HG03439 (cell line): ENCODE measurements around the gene SMARCD3.

Experiments
- ATAC-seq: cut with Tn5 transposase; IDR thresholded peaks from one replicate; pipeline ENCODE4 v1.9.1; 2021; ENCODE audit warnings: mild to moderate bottlenecking, moderate library complexity; ENCODE audit not compliant: unreplicated experiment

Gene SMARCD3

DNA sequence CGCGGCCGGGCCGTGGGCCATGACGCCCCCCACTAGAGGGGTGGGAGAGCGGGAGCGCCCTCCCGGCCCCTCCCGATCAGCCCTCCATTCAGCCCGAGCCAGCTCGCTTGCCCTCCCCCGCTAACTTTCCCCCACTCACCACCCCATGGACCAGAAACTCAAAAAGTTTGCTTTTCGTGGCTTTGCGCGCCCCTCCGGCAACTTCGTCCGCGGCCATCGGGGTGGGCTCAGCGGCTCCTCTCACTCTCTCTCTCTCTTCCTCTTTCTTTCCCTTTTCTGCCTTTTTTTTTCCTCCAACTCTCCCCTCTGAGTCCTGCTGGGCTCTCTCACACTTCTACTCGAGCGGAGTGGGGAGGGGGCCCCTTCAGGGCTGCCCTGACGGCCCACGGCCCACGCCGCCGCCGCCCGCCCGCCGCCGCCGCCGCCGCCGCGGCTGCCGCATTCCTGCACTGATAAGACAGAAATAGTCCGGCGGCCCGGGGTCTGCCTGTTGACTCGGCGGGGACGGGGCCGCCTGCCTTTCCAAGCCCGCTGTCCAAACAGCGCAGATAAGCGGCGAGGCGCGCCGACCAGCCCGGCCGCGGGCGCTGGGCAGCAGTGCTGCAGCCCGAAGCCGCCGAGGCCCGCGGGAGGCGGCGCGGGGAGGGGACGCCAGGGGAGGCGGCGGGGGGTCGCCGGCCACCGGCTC is at the start of gene SMARCD3:
SMARCD3 (minus strand) TSS at position 349 of the 688 bp plus-strand sequence; CDS start at position 217, 132 bp downstream.
- no peak for ATAC-seq

DNA sequence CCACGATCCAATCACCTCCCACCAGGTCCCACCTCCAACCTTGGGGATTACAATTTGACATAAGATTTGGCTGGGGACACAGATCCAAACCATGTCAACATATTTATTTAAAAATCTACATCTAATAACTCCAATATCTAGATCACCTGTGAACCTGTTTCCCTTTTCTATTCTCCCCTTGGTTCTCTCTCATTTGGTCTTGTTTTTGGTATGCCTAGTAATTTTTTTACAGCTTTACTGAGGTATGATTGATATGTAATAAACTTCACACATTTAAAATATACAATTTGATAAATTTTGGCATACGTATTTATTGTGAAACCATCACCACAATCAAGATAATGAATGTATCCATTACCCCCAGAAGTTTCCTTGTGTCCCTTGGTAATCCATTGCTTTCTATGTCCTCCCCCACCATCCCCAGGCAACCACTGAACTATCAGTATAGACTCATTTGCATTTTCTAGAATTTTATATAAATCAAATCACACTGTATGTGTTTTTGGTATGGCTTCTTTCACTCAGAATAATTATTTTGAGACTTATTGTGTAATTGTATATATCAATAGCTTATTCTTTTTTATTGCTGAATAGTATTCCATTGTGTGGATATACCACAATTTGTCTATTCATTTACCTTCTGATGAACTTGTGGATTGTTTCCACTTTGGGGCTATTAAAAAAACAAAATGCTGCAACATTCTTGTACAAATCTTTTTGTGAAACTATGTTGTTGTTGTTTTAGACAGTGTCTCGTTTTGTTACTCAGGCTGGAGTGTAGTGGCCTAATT is 47.9 kb upstream of the SMARCD3 start:
- ATAC-seq = no peak

DNA sequence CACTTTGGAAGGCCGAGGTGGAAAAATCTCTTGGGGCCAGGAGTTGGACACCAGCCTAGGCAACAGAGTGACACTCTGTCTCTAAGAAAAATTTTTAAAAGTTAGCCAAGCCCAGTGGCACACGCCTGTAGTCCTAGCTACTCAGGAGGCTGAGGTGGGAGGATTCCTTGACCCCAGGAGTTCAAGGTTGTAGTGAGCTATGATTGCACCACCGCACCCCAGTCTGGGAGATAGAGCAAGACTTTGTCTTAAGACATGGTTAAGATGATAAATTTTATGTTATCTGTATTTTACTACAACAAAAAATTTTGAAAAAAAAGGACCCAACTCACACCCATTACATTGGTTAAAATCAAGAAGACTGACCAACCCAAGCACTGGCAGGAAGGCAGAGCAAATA is 44.4 kb upstream of the SMARCD3 start:
- no peak for ATAC-seq

DNA sequence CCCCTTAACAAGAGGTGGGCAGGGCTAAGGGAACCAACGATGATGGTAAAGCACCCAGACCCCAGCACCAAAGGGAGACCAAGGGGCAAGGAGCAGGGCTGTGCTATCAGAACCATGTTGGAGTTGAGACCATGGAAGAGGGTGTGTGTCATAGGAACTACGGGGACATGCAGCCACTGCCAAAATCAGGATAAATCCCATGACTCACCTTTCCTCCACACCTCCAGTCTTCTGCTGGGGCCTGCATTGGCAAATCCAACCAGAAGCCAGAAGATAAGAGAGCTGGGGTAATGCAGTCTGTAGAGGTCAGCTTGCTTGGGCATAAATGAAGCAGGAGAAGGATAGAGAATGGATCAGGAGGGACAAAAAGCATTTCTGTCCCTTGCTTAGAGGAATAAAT is 42.7 kb upstream of the SMARCD3 start:
- no peak for ATAC-seq

DNA sequence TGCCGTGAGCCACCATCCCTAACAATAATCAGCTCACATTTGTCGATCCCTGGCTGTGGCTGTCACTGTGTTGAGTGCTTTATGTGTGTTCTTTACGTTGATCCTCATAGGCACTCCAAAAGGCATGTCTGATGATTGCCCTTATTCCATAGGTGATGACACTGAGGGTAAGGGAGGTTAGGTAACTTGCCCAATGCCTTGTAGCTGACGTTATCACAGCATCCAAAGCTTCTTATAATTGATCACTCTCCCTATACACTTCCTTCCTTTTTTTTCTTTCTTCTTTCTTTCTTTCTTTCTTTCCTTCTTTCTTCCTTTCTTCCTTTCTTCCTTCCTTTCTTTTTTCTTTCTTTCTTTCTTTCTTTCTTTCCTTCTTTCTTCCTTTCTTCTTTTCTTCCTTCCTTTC is 41.9 kb upstream of the SMARCD3 start:
- ATAC-seq = no peak

DNA sequence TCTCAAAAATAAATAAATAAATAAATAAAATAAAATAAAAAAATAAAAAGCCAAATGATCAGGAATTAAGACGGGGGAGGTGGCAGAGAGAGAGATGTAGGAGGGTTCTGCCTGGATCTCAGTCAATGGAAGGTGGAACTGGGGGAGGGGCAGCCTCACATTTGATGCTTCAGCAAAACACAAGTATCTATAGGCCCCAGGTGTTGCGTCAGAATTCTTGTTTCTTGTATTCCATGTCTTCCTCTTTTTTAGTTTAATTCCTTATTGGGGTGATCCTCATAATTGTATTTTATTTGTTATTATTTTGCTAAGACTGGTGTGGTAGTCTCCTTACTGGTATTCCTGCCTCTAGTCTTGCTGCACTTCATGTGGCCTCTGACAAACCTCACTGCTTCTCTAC is 41.4 kb upstream of the SMARCD3 start:
- no peak for ATAC-seq

DNA sequence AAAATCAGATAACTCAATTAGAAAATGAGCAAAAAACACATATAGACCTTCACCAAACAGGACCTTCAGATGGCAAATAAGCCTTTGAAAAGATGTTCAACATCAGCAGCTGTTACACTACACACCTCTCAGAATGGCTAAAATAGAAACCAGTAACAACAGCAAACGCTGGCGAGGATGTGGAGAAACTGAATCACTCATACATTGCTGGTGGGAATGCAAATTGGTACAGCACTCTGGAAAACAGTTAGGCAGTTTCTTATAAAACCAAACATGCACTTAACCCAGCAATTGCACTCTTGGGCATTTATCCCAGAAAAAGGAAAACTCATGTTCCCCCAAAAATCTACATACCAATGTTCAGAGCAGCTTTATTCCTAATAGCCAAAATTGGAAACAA is 37.7 kb upstream of the SMARCD3 start:
- no peak for ATAC-seq

DNA sequence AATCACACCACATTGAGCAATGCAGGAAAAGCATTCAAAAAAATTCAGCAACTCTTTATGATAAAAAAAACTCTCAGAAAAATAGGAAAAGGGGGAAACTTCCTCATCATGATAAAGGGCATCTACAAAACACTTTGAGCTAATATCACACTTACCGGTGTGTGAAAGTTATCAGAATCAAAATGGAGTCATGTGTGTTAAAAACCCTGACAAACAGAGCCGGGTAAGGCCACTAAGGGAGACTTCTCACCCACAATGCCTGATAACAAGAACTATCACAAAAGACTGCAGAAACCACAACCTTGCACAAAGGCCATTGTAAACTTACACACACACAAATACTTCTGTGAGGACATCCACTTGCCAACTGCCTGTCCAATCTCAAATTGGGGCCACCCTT is 34.8 kb upstream of the SMARCD3 start:
- ATAC-seq = no peak

DNA sequence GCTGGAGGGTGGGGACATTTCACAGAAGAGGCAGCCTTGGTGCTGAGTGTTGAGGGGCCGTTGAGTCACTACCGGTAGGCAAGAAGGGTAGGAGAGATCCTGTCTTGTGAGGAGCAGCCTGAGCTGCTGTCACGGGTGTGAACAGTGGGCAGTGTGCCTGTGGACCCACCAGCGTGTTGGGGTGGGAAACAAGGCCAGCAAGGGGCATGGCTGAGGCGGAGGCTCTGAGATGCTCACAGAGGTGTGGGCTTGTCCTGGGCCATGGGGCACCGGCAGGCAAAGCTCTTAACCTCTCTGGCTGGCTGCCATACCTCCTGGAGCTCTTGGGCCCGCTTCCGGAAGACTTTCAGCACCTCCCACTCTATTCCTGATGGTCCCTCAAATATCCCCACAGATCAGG is 33.6 kb upstream of the SMARCD3 start:
- ATAC-seq = no peak

DNA sequence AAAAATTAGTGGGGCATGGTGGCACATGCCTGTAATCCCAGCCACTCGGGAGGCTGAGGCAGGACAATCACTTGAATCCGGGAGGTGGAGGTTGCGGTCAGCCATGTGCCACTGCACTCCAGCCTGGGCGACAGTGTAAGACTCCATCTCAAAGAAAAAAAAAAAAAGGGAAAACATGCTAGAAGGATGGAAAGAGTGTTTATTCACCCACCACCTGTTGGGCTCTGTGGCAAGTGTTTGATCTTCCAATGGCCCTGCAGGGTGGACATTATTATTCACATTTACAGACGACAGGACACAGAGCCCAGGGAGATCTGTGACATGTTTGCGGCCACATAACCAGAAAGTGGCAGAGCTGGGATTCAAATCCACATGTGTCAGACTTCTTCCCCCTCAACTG is 33.2 kb upstream of the SMARCD3 start:
- no peak for ATAC-seq

DNA sequence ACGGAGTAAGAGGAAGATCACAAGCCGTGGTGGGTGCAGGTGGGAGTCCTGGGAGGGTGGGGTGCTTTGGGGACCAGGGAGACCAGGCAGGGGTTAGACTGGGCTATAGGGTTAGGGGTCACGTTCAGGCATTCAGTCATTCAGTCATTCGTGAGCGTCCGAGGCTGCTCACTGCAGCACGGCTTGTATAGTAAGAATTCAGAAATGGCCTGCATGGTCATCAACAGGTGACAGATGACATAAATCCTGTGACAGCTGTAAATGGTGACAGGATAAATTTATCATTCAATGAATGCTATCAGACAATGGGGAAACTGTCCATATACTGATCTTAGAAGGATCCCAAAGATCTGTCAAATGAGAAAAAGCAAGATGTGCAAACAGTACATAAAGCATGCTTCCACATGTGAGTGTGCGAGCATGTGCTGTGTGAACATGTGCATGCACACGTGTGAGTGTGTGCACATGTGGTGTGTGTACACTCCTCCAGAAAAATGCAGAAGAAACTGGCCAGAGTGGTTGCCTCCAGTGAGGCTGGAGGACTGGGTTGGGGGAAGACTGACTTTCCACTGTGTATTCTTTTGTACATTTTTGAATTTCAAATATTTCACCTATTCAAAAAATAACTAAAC is 32.0 kb upstream of the SMARCD3 start:
- no peak for ATAC-seq

DNA sequence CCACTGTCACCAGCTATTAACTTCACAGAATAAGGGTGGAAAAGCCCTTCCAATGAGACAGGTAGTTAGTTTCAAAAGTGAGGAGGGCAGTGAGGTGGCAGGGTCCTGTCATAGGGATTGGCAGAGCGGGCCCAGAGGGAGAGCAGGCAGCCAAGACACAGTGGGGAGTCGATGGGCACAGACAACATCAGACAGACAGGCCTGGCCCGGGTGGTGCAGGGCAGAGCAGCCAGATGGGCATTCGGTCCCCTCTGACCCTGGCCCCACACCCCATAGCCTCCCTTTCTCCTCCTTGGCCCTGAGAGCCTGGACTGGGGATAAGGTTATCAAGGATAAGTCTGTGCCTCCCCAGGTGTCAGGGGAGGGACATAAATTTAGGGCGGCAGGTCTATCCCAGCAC is 31.4 kb upstream of the SMARCD3 start:
- no peak for ATAC-seq

DNA sequence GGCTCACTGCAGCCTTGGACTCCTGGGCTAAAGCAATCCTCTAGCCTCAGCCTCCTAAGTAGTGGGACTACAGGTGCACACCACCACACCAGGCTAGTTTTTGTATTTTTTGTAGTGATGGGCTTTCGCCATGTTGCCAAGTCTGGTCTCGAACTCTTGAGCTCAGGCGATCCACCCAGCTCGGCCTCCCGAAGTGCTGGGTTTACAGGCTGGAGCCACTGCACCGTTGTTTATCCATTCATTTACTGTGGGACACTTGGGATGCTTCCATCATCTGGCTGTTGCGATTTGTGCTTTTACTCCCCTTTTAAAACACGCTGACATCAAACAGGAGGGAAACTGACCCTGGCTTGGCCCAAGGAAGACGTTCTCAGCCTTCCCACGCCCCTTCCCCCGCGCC is 30.5 kb upstream of the SMARCD3 start:
- ATAC-seq = no peak

DNA sequence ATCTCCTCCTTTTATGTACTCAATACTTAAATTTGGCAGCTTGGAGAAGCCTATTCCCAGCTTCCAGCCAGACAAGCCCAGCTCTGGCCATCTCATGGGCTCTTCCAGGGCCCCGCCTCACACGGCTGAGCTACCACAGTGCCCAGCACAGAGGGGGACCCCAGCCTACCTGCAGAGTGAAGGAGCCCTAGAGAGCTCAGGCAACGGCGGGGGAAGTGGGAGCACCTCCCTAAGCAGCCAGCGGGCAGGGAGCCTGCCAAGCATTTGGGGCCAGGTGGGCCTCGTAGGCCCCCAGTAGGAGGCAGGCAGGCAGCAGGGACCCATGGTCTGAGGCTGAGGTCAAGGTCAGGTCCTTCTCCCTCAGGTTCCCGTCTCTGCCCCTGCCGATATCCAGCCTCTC is 29.1 kb upstream of the SMARCD3 start:
- no peak for ATAC-seq

DNA sequence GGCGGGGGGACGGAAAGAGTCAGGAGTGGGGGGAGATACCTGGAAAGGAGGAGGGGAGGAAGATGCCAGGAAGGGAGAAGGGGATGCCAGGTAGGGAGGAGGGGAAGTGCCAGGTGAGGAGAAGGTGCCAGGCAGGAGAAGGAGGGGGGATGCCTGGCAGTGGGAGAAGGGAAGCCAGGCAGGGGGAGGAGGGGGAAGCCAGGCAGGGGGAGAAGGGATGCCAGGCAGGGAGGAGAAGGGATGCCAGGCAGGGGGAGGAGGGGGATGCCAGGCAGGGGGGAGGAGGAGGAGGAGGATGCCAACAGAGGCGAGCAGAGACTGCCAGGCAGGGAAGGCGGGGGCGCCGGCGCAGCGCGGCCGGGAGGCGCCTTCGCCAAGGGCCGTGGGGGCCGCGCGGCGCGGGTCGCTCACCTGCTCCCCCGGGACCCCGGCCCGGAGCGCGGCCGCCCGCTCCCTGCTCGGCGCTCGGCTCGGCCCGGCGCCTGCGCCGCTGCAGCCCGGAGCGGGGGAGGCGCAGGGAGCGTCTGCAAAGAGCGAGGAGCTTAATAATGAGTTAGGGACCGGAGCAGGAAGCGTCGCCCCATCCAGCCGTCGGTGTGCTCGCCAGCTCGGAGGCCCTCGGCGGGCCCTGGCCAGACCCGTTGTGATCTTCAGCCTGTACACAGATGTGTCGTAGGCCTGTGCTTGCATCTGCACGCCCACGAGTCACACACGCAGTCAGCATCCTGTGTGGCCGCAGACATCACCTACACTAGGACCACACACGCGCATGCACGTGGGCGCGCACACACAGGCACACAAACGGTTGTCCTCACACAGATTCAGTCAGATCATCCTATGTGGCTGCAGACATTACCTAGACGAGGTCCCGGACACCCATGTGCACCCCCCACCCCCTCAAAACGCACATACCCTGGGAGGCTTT is 28.4 kb upstream of the SMARCD3 start:
- ATAC-seq = no peak

DNA sequence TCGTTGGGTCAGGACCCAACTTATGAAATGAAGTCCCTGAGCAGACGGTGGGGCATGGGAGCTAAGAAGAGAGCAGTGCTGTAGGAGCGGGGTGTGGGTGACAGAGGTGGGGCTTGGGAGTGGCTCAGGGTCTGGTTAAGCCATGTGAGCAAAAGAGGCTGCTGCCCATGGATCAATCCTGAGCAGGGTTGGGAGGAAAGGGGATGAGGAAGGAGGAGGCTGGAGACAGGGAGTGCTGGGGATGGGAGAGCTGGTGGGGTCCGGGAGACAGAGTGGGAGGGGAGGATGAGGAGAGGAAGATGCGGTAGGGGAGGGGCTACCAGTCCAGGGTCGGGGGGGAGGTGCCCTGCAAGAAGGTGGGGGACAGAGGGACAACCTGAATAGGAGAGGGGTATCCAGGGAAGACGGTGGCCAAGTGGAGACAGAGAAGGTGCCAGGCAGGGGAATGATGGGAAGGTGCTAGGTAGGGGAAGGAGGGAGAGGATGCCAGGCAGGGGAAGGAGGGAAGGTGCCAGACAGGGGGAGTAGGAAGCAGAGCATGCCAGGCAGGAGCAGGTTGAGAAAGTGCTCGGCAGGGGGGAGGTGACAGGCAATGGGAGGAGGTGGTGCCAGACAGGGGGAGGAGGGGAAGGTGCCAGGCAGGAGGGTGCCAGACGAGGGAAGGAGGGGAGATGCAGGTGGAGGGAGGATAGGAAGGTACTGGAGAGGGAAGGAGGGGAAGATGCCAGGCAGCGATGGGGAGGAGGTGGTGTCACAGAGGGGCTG is 27.5 kb upstream of the SMARCD3 start:
- no peak for ATAC-seq

DNA sequence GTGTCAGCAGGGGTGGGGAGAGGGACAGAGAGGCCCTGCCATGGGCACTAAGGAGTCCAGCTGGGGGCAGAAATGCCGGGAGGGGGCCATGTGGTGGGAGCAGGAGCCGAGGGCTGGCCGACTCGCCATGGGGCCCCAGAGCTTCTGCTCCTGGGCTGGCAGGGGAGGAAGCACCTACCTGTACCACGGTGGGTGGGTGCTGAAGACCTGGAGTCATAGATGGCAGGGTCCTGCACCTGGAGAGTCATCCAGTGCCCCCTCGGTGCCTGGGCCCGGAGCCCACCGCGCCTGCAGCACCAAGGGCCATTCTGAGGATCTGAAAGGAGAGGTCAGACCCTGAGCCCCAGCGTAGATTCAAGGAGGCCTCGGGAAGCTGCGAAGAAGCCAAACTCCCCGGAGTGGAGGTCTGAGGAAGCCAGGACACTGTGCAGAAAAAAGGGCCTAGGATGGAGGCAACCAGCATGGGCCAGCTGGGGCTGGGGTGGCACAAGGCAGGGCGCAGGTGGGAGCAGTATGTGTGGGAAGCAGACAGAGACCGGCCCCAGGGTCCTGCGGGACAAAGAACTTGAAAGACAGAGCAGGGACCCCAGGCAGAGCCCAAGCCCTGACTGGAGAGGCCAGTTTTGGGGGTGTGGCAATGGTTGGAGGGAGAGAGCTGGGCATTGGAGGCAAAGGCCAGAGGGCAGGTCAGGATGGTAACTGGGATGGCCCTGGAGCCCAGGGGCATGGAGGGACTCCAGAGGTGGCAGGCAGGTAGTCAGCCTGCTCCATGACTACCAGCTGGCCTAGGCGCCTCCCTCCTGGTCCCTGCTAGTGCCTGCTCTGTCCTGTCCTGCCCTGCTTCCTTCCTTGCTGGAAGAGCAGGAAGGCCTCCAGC is 26.7 kb upstream of the SMARCD3 start:
- ATAC-seq = no peak

DNA sequence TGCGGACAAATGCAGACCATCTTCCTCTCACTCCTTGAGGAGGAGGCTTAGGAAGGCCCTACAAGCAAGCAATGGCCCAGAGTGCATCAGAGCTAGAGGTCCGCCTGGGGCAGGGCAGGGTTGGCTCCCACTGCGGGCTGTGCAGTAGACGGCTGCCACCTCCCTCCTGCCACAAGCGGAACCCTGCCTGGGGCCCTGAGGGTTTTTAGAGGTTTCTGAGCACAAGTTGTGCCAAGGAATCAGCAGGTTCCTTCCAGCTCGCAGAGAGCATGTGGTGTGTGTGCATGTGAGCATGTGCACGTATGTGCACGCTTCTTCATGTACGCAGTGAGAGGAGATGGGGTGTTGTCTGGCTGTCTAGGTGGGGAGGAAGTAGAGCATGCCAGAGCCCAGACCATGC is 25.9 kb upstream of the SMARCD3 start:
- no peak for ATAC-seq

DNA sequence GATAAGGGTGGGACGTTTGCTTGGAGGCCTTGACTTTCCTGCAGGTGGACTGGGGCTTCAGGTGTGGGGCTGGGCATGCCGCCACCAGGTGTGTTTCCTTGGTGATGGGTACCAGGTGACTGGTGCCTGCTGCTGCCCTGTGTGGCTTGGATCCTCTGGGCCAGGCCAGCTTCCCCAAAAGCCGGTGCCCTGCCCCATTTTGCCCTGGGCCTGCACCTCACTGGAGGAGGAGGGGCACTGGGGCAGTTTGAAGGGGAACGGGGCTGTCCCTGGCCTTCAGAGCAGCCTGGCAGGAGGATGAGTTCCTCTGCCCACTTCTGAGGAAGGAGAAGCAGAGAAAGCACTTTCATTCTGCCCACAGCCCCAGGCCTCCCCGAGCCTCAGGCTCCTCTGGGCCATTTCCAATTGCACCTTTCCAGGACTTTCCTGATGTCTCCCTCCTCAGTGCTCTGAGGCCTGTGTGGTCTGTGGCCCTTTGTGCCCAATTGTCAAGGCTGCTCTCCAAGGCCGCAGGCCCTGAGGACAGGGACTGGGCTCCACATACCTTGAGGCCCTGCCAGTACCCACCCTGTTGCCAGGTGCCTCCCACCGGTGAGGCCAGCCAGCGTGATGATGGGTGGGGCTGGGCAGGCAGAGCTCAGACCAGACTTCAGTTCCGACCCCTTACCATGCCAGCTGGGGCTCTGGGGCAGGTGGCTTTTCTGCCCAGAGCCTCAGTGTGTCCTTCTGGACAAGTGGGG is 25.3 kb upstream of the SMARCD3 start:
- ATAC-seq = no peak
